ENCODE measurements around the gene ADRA1B. TPM values are rescaled to one million over a fixed set of nuclear protein-coding genes. Genes with fewer than 3 reads are reported as not detected.

The ADRA1B gene
- total RNA-seq, 4 donors from 2014 or later, result 0.67 to 5.3 (median 3.0) TPM

GRCh38 chr5:159904874-159905273, 11.4 kb upstream of the ADRA1B start:
- TF ChIP-seq CTCF (IDR thresholded peaks at IDR 0.05), result no peak
- no peak for TF ChIP-seq EP300 (IDR thresholded peaks at IDR 0.05)
- TF ChIP-seq POLR2A (IDR thresholded peaks at IDR 0.05), result no peak
- TF ChIP-seq POLR2AphosphoS5 (IDR thresholded peaks at IDR 0.05), result no peak
- Histone ChIP-seq H3K27ac (no peak overlapping the region), H3K4me1 (no peaks in the 10 kb centered on the region), H3K36me3 (no peaks in the 10 kb centered on the region), H3K4me3 (no peak overlapping the region), H3K9me3 (no peaks in the 10 kb centered on the region), H3K27me3 (peaks cover 30% of the 10 kb centered on the region)
- 52 to 71% methylated on average over 1 of the region's 1 CpG for WGBS, 2 donors (ENCODE audit: low coverage in 1 of 2)
- ATAC-seq, result no peak

GRCh38 chr5:159905496-159905895, 10.8 kb upstream of the ADRA1B start:
- peaks cover 35% of the 10 kb centered on the region for H3K27me3 ChIP-seq
- ATAC-seq, result no peak
- H3K4me3 ChIP-seq, result no peak overlapping the region
- TF ChIP-seq POLR2AphosphoS5 (IDR thresholded peaks at IDR 0.05), result no peak
- H3K36me3 ChIP-seq, result no peaks in the 10 kb centered on the region
- H3K27ac ChIP-seq, result no peak overlapping the region
- no peaks in the 10 kb centered on the region for H3K4me1 ChIP-seq
- H3K9me3 ChIP-seq, result no peaks in the 10 kb centered on the region

GRCh38 chr5:159906463-159906862, 9.8 kb upstream of the ADRA1B start:
- 85% methylated on average over 2 of the region's 2 CpGs; no CpG with 5 or more reads in 1 of the 2 donors for WGBS, 2 donors (ENCODE audit: low coverage in 1 of 2)
- Histone ChIP-seq H3K9me3 (no peaks in the 10 kb centered on the region), H3K27me3 (peaks cover 43% of the 10 kb centered on the region), H3K4me1 (no peaks in the 10 kb centered on the region), H3K4me3 (no peak overlapping the region), H3K27ac (no peak overlapping the region), H3K36me3 (no peaks in the 10 kb centered on the region)
- no peak for ATAC-seq
- TF ChIP-seq POLR2AphosphoS5 (IDR thresholded peaks at IDR 0.05), result no peak
- TF ChIP-seq POLR2A (IDR thresholded peaks at IDR 0.05), result no peak
- TF ChIP-seq CTCF (IDR thresholded peaks at IDR 0.05), result no peak
- no peak for TF ChIP-seq EP300 (IDR thresholded peaks at IDR 0.05)

GRCh38 chr5:159906943-159907342, 9.3 kb upstream of the ADRA1B start:
- WGBS, 2 donors (ENCODE audit: low coverage in 1 of 2), result 39% methylated on average over 3 of the region's 3 CpGs; no CpG with 5 or more reads in 1 of the 2 donors
- no peak for ATAC-seq
- H3K27me3 ChIP-seq, result peaks cover 43% of the 10 kb centered on the region
- H3K27ac ChIP-seq, result no peak overlapping the region
- H3K9me3 ChIP-seq, result no peaks in the 10 kb centered on the region
- H3K36me3 ChIP-seq, result no peaks in the 10 kb centered on the region
- TF ChIP-seq POLR2AphosphoS5 (IDR thresholded peaks at IDR 0.05) (no peak), POLR2A (IDR thresholded peaks at IDR 0.05) (no peak), CTCF (IDR thresholded peaks at IDR 0.05) (no peak), EP300 (IDR thresholded peaks at IDR 0.05) (no peak)
- no peak overlapping the region for H3K4me3 ChIP-seq
- no peaks in the 10 kb centered on the region for H3K4me1 ChIP-seq

- Histone ChIP-seq H3K27ac (no peak overlapping the region), H3K27me3 (peaks cover 41% of the 10 kb centered on the region), H3K4me1 (peaks cover 0 to 8% (median 3%) of the 10 kb centered on the region in 3 donors), H3K9me3 (no peaks in the 10 kb centered on the region), H3K36me3 (no peaks in the 10 kb centered on the region), H3K4me3 (no peak overlapping the region)
- 33 to 34% methylated on average over 5 to 7 of the region's 7 CpGs for WGBS, 2 donors (ENCODE audit: low coverage in 1 of 2)
- no peak for ATAC-seq
- no peak for TF ChIP-seq CTCF (IDR thresholded peaks at IDR 0.05)
- no peak for TF ChIP-seq POLR2AphosphoS5 (IDR thresholded peaks at IDR 0.05)
- no peak for TF ChIP-seq EP300 (IDR thresholded peaks at IDR 0.05)
- no peak for TF ChIP-seq POLR2A (IDR thresholded peaks at IDR 0.05)
These were observed 8.3 kb upstream of the ADRA1B start for GRCh38 chr5:159907689-159908590.
